H1 (cell line): ENCODE data around the gene TRIOBP. TPM values are rescaled to one million over a fixed set of nuclear protein-coding genes. Genes with fewer than 3 reads are reported as not detected.

Experiments used
- CTCF ChIA-PET: fragments of 300-600 bp; sonication (Branson Sonifier 250); formaldehyde crosslinking; loops from one replicate; lab custom pipeline; 2021; ENCODE audit not compliant: partially characterized antibody; lab: Charles Lee
- POLR2A ChIA-PET: fragments of 300-600 bp; sonication (Branson Sonifier 250); formaldehyde crosslinking; loops from one replicate; lab custom pipeline; 2021; ENCODE audit warnings: inconsistent platforms; ENCODE audit not compliant: partially characterized antibody; lab: Charles Lee
- DNase-seq, 2 experiments: peaks; one replicate each; pipeline versions ENCODE4 v3.0.0 to v3.0.0-alpha.2; 2010 to 2022; ENCODE audit warnings: low spot score in 2 of 2, low read depth in 1 of 2, mixed read lengths in 1 of 2
- FAIRE-seq: peaks from 2 replicates; lab custom pipeline; 2011; peaks lifted over from hg19 to GRCh38; lab: Jason Lieb, UNC
- H2AFZ ChIP-seq: 2 replicates; pipeline ENCODE4 v1.8.1; 2012; ENCODE audit warnings: low read length, inconsistent platforms
- H2AK5ac ChIP-seq: 2 replicates; pipeline ENCODE4 v1.6.1; 2013; ENCODE audit warnings: low read depth, low read length
- H2BK120ac ChIP-seq: replicated peaks from 2 replicates; pipeline ENCODE3; 2013; ENCODE audit warnings: low read depth, low read length, inconsistent platforms
- H2BK12ac ChIP-seq: 2 replicates; pipeline ENCODE4 v1.6.1; 2013; ENCODE audit warnings: low read depth, low read length
- H2BK15ac ChIP-seq: 2 replicates; pipeline ENCODE4 v1.6.1; 2013; ENCODE audit warnings: low read length
- H2BK20ac ChIP-seq: 2 replicates; pipeline ENCODE4 v1.6.1; 2013; ENCODE audit warnings: low read length
- H2BK5ac ChIP-seq: 2 replicates; pipeline ENCODE4 v1.6.1; 2013; ENCODE audit warnings: low read depth, low read length
- H3K14ac ChIP-seq: 2 replicates; pipeline ENCODE4 v1.6.1; 2013; ENCODE audit warnings: inconsistent platforms; ENCODE audit not compliant: insufficient read length
- H3K18ac ChIP-seq: 2 replicates; pipeline ENCODE4 v1.6.1; 2013; ENCODE audit warnings: low read length; ENCODE audit errors: extremely low read depth
- H3K23ac ChIP-seq: 2 replicates; pipeline ENCODE4 v1.6.1; 2013; ENCODE audit warnings: inconsistent platforms; ENCODE audit not compliant: insufficient read length
- H3K23me2 ChIP-seq: 2 replicates; pipeline ENCODE4 v1.6.1; 2013; ENCODE audit warnings: low read depth, low read length
- H3K27ac ChIP-seq: 2 replicates; pipeline ENCODE4 v1.6.1; 2011; ENCODE audit warnings: low read depth, low read length, inconsistent platforms
- H3K27me3 ChIP-seq, 4 experiments: replicated peaks in 1 of 4; 1 replicate in 1 of 4; 2 replicates in 3 of 4; pipeline versions ENCODE4 v1.6.1 to v1.8.1; 2011 to 2013; ENCODE audit warnings: low read length in 3 of 4, mild to moderate bottlenecking in 3 of 4, inconsistent platforms in 2 of 4, mixed read lengths in 2 of 4, moderate library complexity in 1 of 4; ENCODE audit not compliant: control insufficient read depth in 3 of 4, insufficient read depth in 3 of 4; ENCODE audit errors: extremely low read depth in 1 of 4
- H3K36me3 ChIP-seq, 4 experiments: 2 replicates each; pipeline versions ENCODE4 v1.6.1 to v1.8.1; 2011 to 2013; ENCODE audit warnings: mild to moderate bottlenecking in 4 of 4, low read length in 3 of 4, moderate library complexity in 2 of 4, control low read depth in 1 of 4, inconsistent platforms in 1 of 4; ENCODE audit not compliant: insufficient read depth in 4 of 4, control insufficient read depth in 2 of 4
- H3K4ac ChIP-seq: replicated peaks from 2 replicates; pipeline ENCODE3; 2013; ENCODE audit warnings: low read length, low read depth, mixed read lengths, inconsistent platforms; ENCODE audit not compliant: insufficient read length
- H3K4me1 ChIP-seq, 4 experiments: replicated peaks in 1 of 4; 1 replicate in 1 of 4; 2 replicates in 3 of 4; pipeline versions ENCODE4 v1.6.1 to v1.8.1; 2011 to 2013; ENCODE audit warnings: low read length in 3 of 4, inconsistent platforms in 2 of 4, mixed read lengths in 1 of 4; ENCODE audit not compliant: insufficient read depth in 4 of 4, control insufficient read depth in 3 of 4
- H3K4me2 ChIP-seq, 2 experiments: 2 replicates each; pipeline versions ENCODE4 v1.6.1 to v1.8.1; 2011 to 2013; ENCODE audit warnings: low read depth in 2 of 2, low read length in 2 of 2, control low read depth in 1 of 2, inconsistent platforms in 1 of 2, mild to moderate bottlenecking in 1 of 2; ENCODE audit not compliant: insufficient read depth in 1 of 2
- H3K4me3 ChIP-seq, 4 experiments: fragments of 200-600, 300-600 bp in 1 of 4; sonication (generic), shearing (Covaris generic), sonication (Bioruptor Twin) in 1 of 4; 2 replicates each; pipeline versions ENCODE4 v1.5.1 to v1.8.1; 2011 to 2016; ENCODE audit warnings: low read length in 4 of 4, low read depth in 3 of 4, control low read depth in 2 of 4, inconsistent platforms in 2 of 4, mild to moderate bottlenecking in 2 of 4, mixed read lengths in 1 of 4, moderate library complexity in 1 of 4; ENCODE audit not compliant: insufficient read depth in 2 of 4; ENCODE audit errors: extremely low read depth in 1 of 4
- H3K56ac ChIP-seq: replicated peaks from 2 replicates; pipeline ENCODE3; 2013; ENCODE audit warnings: low read depth, mild to moderate bottlenecking, mixed read lengths, low read length, inconsistent platforms; ENCODE audit not compliant: insufficient read length
- H3K79me1 ChIP-seq: 2 replicates; pipeline ENCODE4 v1.6.1; 2013; ENCODE audit warnings: low read depth, low read length, control low read depth
- H3K79me2 ChIP-seq, 2 experiments: 2 replicates each; pipeline versions ENCODE4 v1.6.1 to v1.8.1; 2012 to 2013; ENCODE audit warnings: low read length in 2 of 2, mild to moderate bottlenecking in 2 of 2, inconsistent platforms in 1 of 2; ENCODE audit not compliant: insufficient read depth in 2 of 2, control insufficient read depth in 1 of 2
- H3K9ac ChIP-seq, 4 experiments: replicated peaks in 1 of 4; 1 replicate in 1 of 4; 2 replicates in 3 of 4; pipeline versions ENCODE4 v1.6.1 to v1.8.1; 2011 to 2013; ENCODE audit warnings: low read depth in 3 of 4, low read length in 3 of 4, control low read depth in 2 of 4, mild to moderate bottlenecking in 2 of 4, moderate library complexity in 2 of 4, inconsistent platforms in 1 of 4; ENCODE audit errors: extremely low read depth in 1 of 4
- H3K9me3 ChIP-seq, 2 experiments: 2 replicates each; pipeline versions ENCODE4 v1.6.1 to v1.8.1; 2012 to 2013; ENCODE audit warnings: mild to moderate bottlenecking in 2 of 2, moderate library complexity in 2 of 2, control low read depth in 1 of 2, inconsistent platforms in 1 of 2, low read depth in 1 of 2, low read length in 1 of 2, mixed read lengths in 1 of 2; ENCODE audit not compliant: insufficient read depth in 2 of 2
- H4K20me1 ChIP-seq, 2 experiments: replicated peaks in 1 of 2; 2 replicates each; pipeline versions ENCODE3 to v1.8.1; 2011 to 2013; ENCODE audit warnings: inconsistent platforms in 2 of 2, low read length in 2 of 2, mild to moderate bottlenecking in 1 of 2; ENCODE audit not compliant: insufficient read depth in 2 of 2, control insufficient read depth in 1 of 2
- H4K5ac ChIP-seq: 2 replicates; pipeline ENCODE4 v1.6.1; 2013; ENCODE audit warnings: low read length, low read depth, mixed read lengths, inconsistent platforms; ENCODE audit not compliant: insufficient read length
- H4K8ac ChIP-seq: 2 replicates; pipeline ENCODE4 v1.8.0; 2013; ENCODE audit warnings: mild to moderate bottlenecking, moderate library complexity, low read length, inconsistent platforms; ENCODE audit not compliant: insufficient read depth; ENCODE audit errors: extremely low read depth
- H4K91ac ChIP-seq: replicated peaks from 2 replicates; pipeline ENCODE3; 2013; ENCODE audit warnings: low read length, mixed read lengths, inconsistent platforms; ENCODE audit not compliant: insufficient read length
- CBX5 ChIP-seq: fragments of 300-800, 300-1000 bp; sonication (generic); IDR thresholded peaks from 2 replicates; pipeline ENCODE4 v1.7.1; 2016; ENCODE audit warnings: antibody characterized with exemption, low read length, low read depth
- GTF2F1 ChIP-seq: IDR thresholded peaks from 2 replicates; pipeline ENCODE4 v1.6.1; 2012; ENCODE audit warnings: low read depth, low read length, improper control_type of control experiment, borderline replicate concordance
- KDM5A ChIP-seq: fragments of 200-600 bp; IDR thresholded peaks from 2 replicates; pipeline ENCODE4 v1.7.1; 2012; ENCODE audit warnings: mild to moderate bottlenecking, low read length, inconsistent platforms, mixed read lengths
- MAFK ChIP-seq: IDR thresholded peaks from 2 replicates; pipeline ENCODE4 v1.6.1; 2012; ENCODE audit warnings: low read depth, mild to moderate bottlenecking, improper control_type of control experiment, low read length
- PHF8 ChIP-seq: fragments of 200-600 bp; sonication (generic); conservative IDR thresholded peaks from 2 replicates; pipeline ENCODE4 v1.7.1; 2012; ENCODE audit warnings: low read depth, mild to moderate bottlenecking, inconsistent platforms, low read length, moderate library complexity
- WGBS, 2 experiments: shearing (Covaris generic) in 1 of 2; methylation state at CpG; one replicate each; pipeline versions ENCODE4 v1.1.6 to v1.1.7; 2013 to 2015; ENCODE audit warnings: low lambda C conversion rate in 2 of 2, mixed read lengths in 2 of 2, inconsistent platforms in 1 of 2, low coverage in 1 of 2, missing lambda C conversion rate in 1 of 2; ENCODE audit not compliant: insufficient replicate concordance in 2 of 2, insufficient coverage in 1 of 2, insufficient read length in 1 of 2; ENCODE audit errors: extremely low coverage in 1 of 2, missing lambda C conversion rate in 1 of 2; 5-methylcytosine and 5-hydroxymethylcytosine counted together
- polyA plus RNA-seq, 7 experiments: library from polyadenylated mRNA; depleted of rRNA in 3 of 7; stranded (reverse) in 5 of 7; unstranded in 2 of 7; fragments of >200 nt in 5 of 7; fragments of 200-250 nt in 2 of 7; gene quantifications; 1 replicate in 5 of 7; 2 replicates in 1 of 7; 4 replicates in 1 of 7; pipeline versions ENCODE4 v1.2.1 to v1.2.3, GENCODE V29; 2011 to 2013; ENCODE audit warnings: missing spikeins in 2 of 7, mixed read lengths in 2 of 7
- total RNA-seq: library from RNA; stranded (reverse); fragmentation: NEBNext Ultra II Directional; extraction: Animal tissue kit (Norgen Biotek cat#: 25700); gene quantifications from 2 replicates; pipeline ENCODE4 v1.2.1, GENCODE V29; 2021

TRIOBP gene
- total and polyA plus RNA-seq, 2 of the 8 experiments (the other 6 are each of a cell fraction or from before 2014, with no cell fraction given), result 18.2 to 27.3 TPM

DNA sequence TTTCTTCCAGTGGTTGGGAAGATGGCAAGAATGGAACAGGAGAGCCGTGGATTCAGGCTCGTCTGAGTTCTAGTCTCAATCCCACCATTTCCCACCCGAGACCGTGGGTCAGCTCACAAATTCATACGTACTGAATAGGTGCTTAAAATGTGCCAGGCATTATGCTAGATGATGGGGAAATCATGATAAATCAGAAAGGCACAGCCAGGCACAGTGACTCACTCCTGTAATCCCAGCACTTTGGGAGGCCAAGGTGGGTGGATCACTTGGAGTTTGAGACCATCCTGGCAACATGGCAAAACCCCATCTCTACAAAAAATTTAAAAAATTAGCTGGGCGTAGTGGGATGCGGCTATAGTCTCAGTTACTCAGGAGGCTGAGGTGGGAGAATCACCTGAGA is 7.1 kb downstream of the TRIOBP start:
- Histone ChIP-seq H2BK12ac (no peak overlapping the region), H2BK5ac (no peak overlapping the region), H3K14ac (no peak overlapping the region), H3K27ac (no peak overlapping the region), H3K18ac (no peak overlapping the region), H3K4me2 (no peak overlapping the region), H4K8ac (no peak overlapping the region), H3K79me1 (no peaks in the 10 kb centered on the region; the same call in 1 of the 2 replicates), H2BK15ac (no peak overlapping the region), H4K5ac (no peak overlapping the region), H3K79me2 (no peaks in the 10 kb centered on the region), H3K23me2 (no peaks in the 10 kb centered on the region), H3K56ac (no peak overlapping the region), H3K4me1 (peaks cover 0 to 3% (median 0%) of the 10 kb centered on the region in 4 experiments; a peak in 1 of 7 replicates), H3K4ac (no peak overlapping the region), H2AFZ (no peak overlapping the region), H3K27me3 (no peaks in the 10 kb centered on the region), H3K9me3 (no peaks in the 10 kb centered on the region; a peak in 1 of 4 replicates), H2AK5ac (no peak overlapping the region), H3K36me3 (peaks cover 5 to 49% (median 27%) of the 10 kb centered on the region in 4 experiments; a peak in 7 of 8 replicates), H3K23ac (no peak overlapping the region), H4K20me1 (peaks cover 0 to 5% of the 10 kb centered on the region in 2 experiments), H3K9ac (no peak overlapping the region), H2BK120ac (no peak overlapping the region), H2BK20ac (no peak overlapping the region), H4K91ac (no peak overlapping the region), H3K4me3 (no peak overlapping the region)
- WGBS, 2 experiments, result 81% methylated on average over 7 of the region's 7 CpGs; no CpG with 5 or more reads in 1 of the 2 experiments
- ChIA-PET CTCF (no interaction called here), POLR2A (interaction anchor here (0.6 to 0.9 kb wide), 6 partner anchors 9 to 261 kb away, joined by 3 to 4 read pairs (median 3); no protein-coding TSS in a partner anchor)
- no peak for FAIRE-seq
- DNase-seq, result no peak
- TF ChIP-seq PHF8, result no peak
- no peak for TF ChIP-seq KDM5A
- TF ChIP-seq CBX5, result no peak
- no peak for TF ChIP-seq MAFK
- no peak for TF ChIP-seq GTF2F1
